HFFc6 (cell line): ENCODE measurements around the gene CLTCL1. TPM values are rescaled to one million over a fixed set of nuclear protein-coding genes. Genes with fewer than 3 reads are reported as not detected.
"Not testable (repeated sequence)": the region's sequence is repeated elsewhere in the genome, so short reads cannot be mapped to it uniquely, and the experiment has no call there.

Experiments
- DNase-seq: peaks from one replicate; pipeline ENCODE4 v3.0.0-alpha.2; 2018
- H3K27ac Mint-ChIP-seq: 2 replicates; pipeline ENCODE4 v1.8.0; 2020; ENCODE audit warnings: mild to moderate bottlenecking, mixed read lengths
- H3K27me3 Mint-ChIP-seq: 2 replicates; pipeline ENCODE4 v1.8.0; 2021; ENCODE audit warnings: mild to moderate bottlenecking, moderate library complexity, mixed read lengths; ENCODE audit not compliant: insufficient read depth
- H3K36me3 Mint-ChIP-seq: 2 replicates; pipeline ENCODE4 v1.8.0; 2021; ENCODE audit warnings: low read depth, mixed read lengths
- H3K4me1 Mint-ChIP-seq: 2 replicates; pipeline ENCODE4 v1.8.0; 2020; ENCODE audit warnings: low read depth, mixed read lengths
- H3K4me3 Mint-ChIP-seq: 2 replicates; pipeline ENCODE4 v1.8.0; 2020; ENCODE audit warnings: mild to moderate bottlenecking, moderate library complexity, mixed read lengths
- H3K9me3 Mint-ChIP-seq: 2 replicates; pipeline ENCODE4 v1.8.0; 2020; ENCODE audit warnings: mild to moderate bottlenecking, mixed read lengths
- CTCF ChIP-seq: fragments of 200-600 bp; sonication (generic); IDR thresholded peaks from 2 replicates; pipeline ENCODE4 v1.5.0; 2021; ENCODE audit warnings: antibody characterized with exemption, mild to moderate bottlenecking
- total RNA-seq, 6 experiments: library from RNA; stranded (reverse); fragmentation: NEBNext Ultra II Directional; extraction: Animal tissue kit (Norgen Biotek cat#: 25700); gene quantifications; 2 replicates in 1 of 6; 3 replicates in 5 of 6; pipeline ENCODE4 v1.2.3, GENCODE V29; 2021

CLTCL1 gene
- total RNA-seq, 6 experiments from 2014 or later = 6.3 to 9.0 (median 7.3) TPM

GRCh38 chr22:19207884-19208283 is 83.6 kb downstream of the CLTCL1 start:
- H3K36me3 Mint-ChIP-seq = 0 out of 2 replicates have a peak, but pooled peaks cover 5% of the 10 kb centered on the region
- H3K9me3 Mint-ChIP-seq = no peaks in the 10 kb centered on the region
- H3K27ac Mint-ChIP-seq = no peak overlapping the region
- TF ChIP-seq CTCF = no peak
- H3K27me3 Mint-ChIP-seq = no peaks in the 10 kb centered on the region; the same call in 1 of the 2 replicates
- no peak overlapping the region for H3K4me3 Mint-ChIP-seq
- DNase-seq = no peak
- H3K4me1 Mint-ChIP-seq = no peaks in the 10 kb centered on the region

- Mint-ChIP-seq H3K9me3 (no peaks in the 10 kb centered on the region; the same call in 1 of the 2 replicates), H3K4me1 (no peaks in the 10 kb centered on the region), H3K36me3 (0 out of 2 replicates have a peak, but pooled peaks cover 9% of the 10 kb centered on the region), H3K27ac (no peak overlapping the region), H3K4me3 (no peak overlapping the region), H3K27me3 (no peaks in the 10 kb centered on the region; the same call in 1 of the 2 replicates)
- TF ChIP-seq CTCF = no peak
- DNase-seq = no peak
Observed at GRCh38 chr22:19207401-19207808, 84.1 kb downstream of the CLTCL1 start.

- no peak for DNase-seq
- H3K27me3 Mint-ChIP-seq = peaks cover 4% of the 10 kb centered on the region
- no peaks in the 10 kb centered on the region for H3K4me1 Mint-ChIP-seq
- H3K27ac Mint-ChIP-seq = no peak overlapping the region
- TF ChIP-seq CTCF = no peak
- H3K36me3 Mint-ChIP-seq = 0 out of 2 replicates have a peak, but pooled peaks cover 10% of the 10 kb centered on the region
- no peak overlapping the region for H3K4me3 Mint-ChIP-seq
- no peaks in the 10 kb centered on the region; the same call in 1 of the 2 replicates for H3K9me3 Mint-ChIP-seq
Observed at GRCh38 chr22:19206287-19206686, 85.2 kb downstream of the CLTCL1 start.

- Mint-ChIP-seq H3K27ac (no peak overlapping the region), H3K4me3 (no peak overlapping the region), H3K9me3 (no peaks in the 10 kb centered on the region; the same call in 1 of the 2 replicates), H3K36me3 (0 out of 2 replicates have a peak, but pooled peaks cover 7% of the 10 kb centered on the region), H3K4me1 (no peaks in the 10 kb centered on the region), H3K27me3 (peaks cover 4% of the 10 kb centered on the region)
- no peak for TF ChIP-seq CTCF
- no peak for DNase-seq
Observed at GRCh38 chr22:19204640-19205039, 86.9 kb downstream of the CLTCL1 start.

- DNase-seq = no peak
- TF ChIP-seq CTCF = no peak
- Mint-ChIP-seq H3K4me1 (no peaks in the 10 kb centered on the region), H3K36me3 (0 out of 2 replicates have a peak, but pooled peaks cover 5% of the 10 kb centered on the region), H3K9me3 (no peaks in the 10 kb centered on the region; the same call in 1 of the 2 replicates), H3K4me3 (no peak overlapping the region; the same call in 1 of the 2 replicates), H3K27ac (no peak overlapping the region), H3K27me3 (peaks cover 4% of the 10 kb centered on the region)
Observed at GRCh38 chr22:19203834-19204233, 87.7 kb downstream of the CLTCL1 start.

- not testable (repeated sequence) for H3K36me3 Mint-ChIP-seq, H3K27me3 Mint-ChIP-seq, H3K27ac Mint-ChIP-seq, H3K9me3 Mint-ChIP-seq, H3K4me1 Mint-ChIP-seq, DNase-seq
- peak overlapping the region; percentile 43; the same call in 1 of the 2 replicates for H3K4me3 Mint-ChIP-seq
Observed at GRCh38 chr22:19202799-19203186, 88.7 kb downstream of the CLTCL1 start.
